Esophagus muscularis mucosa (tissue), 4 donors: ENCODE measurements around the gene AMOTL1.

Source experiments
- EP300 ChIP-seq: sonication (generic); formaldehyde crosslinking; IDR thresholded peaks from one replicate; pipeline ENCODE4 v1.6.1; 2017; ENCODE audit warnings: antibody characterized with exemption
- POLR2A ChIP-seq: fragments of 450-650 bp; IDR thresholded peaks from one replicate; pipeline ENCODE4 v1.6.1; 2017; ENCODE audit warnings: antibody characterized with exemption, moderate library complexity, mild to moderate bottlenecking, low read depth
- TF ChIP-seq, protein P1 (sequence below), 3 experiments: fragments of 200-600 bp in 2 of 3; fragments of 450-650 bp in 1 of 3; sonication (generic) in 2 of 3; IDR thresholded peaks; one replicate each; pipeline ENCODE4 v1.5.1; 2017 to 2019; ENCODE audit warnings: antibody characterized with exemption in 3 of 3, mild to moderate bottlenecking in 2 of 3, moderate library complexity in 1 of 3

GRCh38 chr11:94925422-94926270 is 157.5 kb downstream of the AMOTL1 start:
- TF ChIP-seq, protein P1, sequence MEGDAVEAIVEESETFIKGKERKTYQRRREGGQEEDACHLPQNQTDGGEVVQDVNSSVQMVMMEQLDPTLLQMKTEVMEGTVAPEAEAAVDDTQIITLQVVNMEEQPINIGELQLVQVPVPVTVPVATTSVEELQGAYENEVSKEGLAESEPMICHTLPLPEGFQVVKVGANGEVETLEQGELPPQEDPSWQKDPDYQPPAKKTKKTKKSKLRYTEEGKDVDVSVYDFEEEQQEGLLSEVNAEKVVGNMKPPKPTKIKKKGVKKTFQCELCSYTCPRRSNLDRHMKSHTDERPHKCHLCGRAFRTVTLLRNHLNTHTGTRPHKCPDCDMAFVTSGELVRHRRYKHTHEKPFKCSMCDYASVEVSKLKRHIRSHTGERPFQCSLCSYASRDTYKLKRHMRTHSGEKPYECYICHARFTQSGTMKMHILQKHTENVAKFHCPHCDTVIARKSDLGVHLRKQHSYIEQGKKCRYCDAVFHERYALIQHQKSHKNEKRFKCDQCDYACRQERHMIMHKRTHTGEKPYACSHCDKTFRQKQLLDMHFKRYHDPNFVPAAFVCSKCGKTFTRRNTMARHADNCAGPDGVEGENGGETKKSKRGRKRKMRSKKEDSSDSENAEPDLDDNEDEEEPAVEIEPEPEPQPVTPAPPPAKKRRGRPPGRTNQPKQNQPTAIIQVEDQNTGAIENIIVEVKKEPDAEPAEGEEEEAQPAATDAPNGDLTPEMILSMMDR (IDR thresholded peaks at IDR 0.05): no peak
- TF ChIP-seq POLR2A: no peak
- TF ChIP-seq EP300: no peak
